Panc1 (cell line): ENCODE measurements around the gene GPR18.

Source experiments
- POLR2AphosphoS5 ChIP-seq: IDR thresholded peaks from 2 replicates; pipeline ENCODE4 v1.6.1; 2012; ENCODE audit warnings: mild to moderate bottlenecking, low read depth, low read length, moderate library complexity
- SIN3A ChIP-seq: IDR thresholded peaks from 2 replicates; pipeline ENCODE4 v1.6.1; 2012; ENCODE audit warnings: low read depth, mild to moderate bottlenecking, low read length, moderate library complexity, borderline replicate concordance; ENCODE audit not compliant: insufficient read depth
- TCF7L2 ChIP-seq: IDR thresholded peaks from 2 replicates; pipeline ENCODE4 v1.6.1; 2011; ENCODE audit warnings: mild to moderate bottlenecking, low read depth, low read length, inconsistent platforms
- TF ChIP-seq, protein P1 (sequence below): fragments of 450-650 bp; IDR thresholded peaks from 2 replicates; pipeline ENCODE4 v1.5.1; 2017; ENCODE audit warnings: mild to moderate bottlenecking
- TF ChIP-seq, protein P2 (sequence below), 2 experiments: IDR thresholded peaks; 2 replicates each; pipeline ENCODE4 v1.6.1; 2011 to 2012; ENCODE audit warnings: low read depth in 2 of 2, control low read depth in 1 of 2, low read length in 1 of 2, mild to moderate bottlenecking in 1 of 2, moderate library complexity in 1 of 2; ENCODE audit not compliant: insufficient read depth in 1 of 2

DNA sequence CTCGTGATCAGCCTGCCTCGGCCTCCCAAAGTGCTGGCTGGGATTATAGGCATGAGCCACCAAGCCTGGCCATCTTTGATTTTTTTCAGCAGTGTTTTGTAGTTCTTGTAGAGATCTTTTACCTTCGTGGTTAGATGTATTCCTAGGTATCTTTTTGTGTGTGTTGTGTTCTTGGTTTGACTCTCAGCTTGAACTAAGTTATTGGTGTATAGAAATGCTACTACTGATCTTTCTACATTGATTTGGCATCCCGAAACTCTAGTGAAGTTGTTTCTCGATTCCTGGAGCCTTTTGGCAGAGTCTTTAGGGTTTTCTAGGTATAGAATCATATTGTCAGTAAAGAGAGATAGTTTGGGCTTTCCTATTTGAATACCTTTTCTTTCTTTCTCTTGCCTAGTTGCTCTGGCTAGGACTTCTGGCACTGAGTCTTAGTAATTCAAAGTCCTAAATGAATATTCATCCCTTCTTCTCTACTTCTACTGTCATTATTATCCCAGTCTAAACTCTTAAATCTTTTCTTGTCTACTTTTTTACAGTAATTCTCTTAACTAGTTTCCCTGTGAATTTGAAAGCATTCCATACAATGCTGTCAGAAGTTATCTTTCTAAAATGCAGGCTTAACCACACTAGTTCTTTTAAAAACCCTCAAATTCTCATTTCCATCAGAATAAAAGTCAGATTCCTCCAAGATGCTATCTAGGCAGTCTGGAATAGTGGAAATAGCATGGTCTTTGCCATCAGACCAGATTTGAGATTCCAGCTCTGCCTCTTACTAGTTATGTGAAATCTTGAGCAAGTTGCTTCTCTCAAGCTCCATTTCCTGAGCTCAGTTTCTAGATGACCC lies 7.0 kb downstream of the GPR18 start:
- TF ChIP-seq, protein P1, sequence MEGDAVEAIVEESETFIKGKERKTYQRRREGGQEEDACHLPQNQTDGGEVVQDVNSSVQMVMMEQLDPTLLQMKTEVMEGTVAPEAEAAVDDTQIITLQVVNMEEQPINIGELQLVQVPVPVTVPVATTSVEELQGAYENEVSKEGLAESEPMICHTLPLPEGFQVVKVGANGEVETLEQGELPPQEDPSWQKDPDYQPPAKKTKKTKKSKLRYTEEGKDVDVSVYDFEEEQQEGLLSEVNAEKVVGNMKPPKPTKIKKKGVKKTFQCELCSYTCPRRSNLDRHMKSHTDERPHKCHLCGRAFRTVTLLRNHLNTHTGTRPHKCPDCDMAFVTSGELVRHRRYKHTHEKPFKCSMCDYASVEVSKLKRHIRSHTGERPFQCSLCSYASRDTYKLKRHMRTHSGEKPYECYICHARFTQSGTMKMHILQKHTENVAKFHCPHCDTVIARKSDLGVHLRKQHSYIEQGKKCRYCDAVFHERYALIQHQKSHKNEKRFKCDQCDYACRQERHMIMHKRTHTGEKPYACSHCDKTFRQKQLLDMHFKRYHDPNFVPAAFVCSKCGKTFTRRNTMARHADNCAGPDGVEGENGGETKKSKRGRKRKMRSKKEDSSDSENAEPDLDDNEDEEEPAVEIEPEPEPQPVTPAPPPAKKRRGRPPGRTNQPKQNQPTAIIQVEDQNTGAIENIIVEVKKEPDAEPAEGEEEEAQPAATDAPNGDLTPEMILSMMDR = no peak
- TF ChIP-seq POLR2AphosphoS5 (no peak), SIN3A (no peak), TCF7L2 (no peak)
- TF ChIP-seq, protein P2, sequence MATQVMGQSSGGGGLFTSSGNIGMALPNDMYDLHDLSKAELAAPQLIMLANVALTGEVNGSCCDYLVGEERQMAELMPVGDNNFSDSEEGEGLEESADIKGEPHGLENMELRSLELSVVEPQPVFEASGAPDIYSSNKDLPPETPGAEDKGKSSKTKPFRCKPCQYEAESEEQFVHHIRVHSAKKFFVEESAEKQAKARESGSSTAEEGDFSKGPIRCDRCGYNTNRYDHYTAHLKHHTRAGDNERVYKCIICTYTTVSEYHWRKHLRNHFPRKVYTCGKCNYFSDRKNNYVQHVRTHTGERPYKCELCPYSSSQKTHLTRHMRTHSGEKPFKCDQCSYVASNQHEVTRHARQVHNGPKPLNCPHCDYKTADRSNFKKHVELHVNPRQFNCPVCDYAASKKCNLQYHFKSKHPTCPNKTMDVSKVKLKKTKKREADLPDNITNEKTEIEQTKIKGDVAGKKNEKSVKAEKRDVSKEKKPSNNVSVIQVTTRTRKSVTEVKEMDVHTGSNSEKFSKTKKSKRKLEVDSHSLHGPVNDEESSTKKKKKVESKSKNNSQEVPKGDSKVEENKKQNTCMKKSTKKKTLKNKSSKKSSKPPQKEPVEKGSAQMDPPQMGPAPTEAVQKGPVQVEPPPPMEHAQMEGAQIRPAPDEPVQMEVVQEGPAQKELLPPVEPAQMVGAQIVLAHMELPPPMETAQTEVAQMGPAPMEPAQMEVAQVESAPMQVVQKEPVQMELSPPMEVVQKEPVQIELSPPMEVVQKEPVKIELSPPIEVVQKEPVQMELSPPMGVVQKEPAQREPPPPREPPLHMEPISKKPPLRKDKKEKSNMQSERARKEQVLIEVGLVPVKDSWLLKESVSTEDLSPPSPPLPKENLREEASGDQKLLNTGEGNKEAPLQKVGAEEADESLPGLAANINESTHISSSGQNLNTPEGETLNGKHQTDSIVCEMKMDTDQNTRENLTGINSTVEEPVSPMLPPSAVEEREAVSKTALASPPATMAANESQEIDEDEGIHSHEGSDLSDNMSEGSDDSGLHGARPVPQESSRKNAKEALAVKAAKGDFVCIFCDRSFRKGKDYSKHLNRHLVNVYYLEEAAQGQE (IDR thresholded peaks at IDR 0.05; ENCODE audit: insufficient read depth in 1 of 2, low read depth in 2 of 2, low read length in 1 of 2) = no peak
